ENCODE data around the gene ENPP6. TPM values are rescaled to one million over a fixed set of nuclear protein-coding genes. Genes with fewer than 3 reads are reported as not detected.
"Not testable (repeated sequence)": the region's sequence is repeated elsewhere in the genome, so short reads cannot be mapped to it uniquely, and the experiment has no call there.

The ENPP6 gene
- polyA plus RNA-seq, 1 donor, result 3.2 TPM

- H3K4me1 ChIP-seq (ENCODE audit: control insufficient read depth, insufficient read depth, low read length); H3K36me3 ChIP-seq (ENCODE audit: control insufficient read depth, insufficient read depth, low read length); H3K4me3 ChIP-seq (ENCODE audit: low read length); H3K27ac ChIP-seq (ENCODE audit: low read length); H3K9me3 ChIP-seq (ENCODE audit: control insufficient read depth, low read depth, low read length); DNase-seq; H3K27me3 ChIP-seq (ENCODE audit: control insufficient read depth, insufficient read depth, low read length): not testable (repeated sequence)
- WGBS (ENCODE audit: insufficient coverage, low lambda C conversion rate), result 92% methylated on average over 2 of the region's 33 CpGs
Measured at GRCh38 chr4:184207734-184208607, 9.7 kb downstream of the ENPP6 start.

GRCh38 chr4:184205243-184205642 lies 12.4 kb downstream of the ENPP6 start:
- no peak overlapping the region for H3K4me3 ChIP-seq (ENCODE audit: low read length)
- no peak overlapping the region for H3K27ac ChIP-seq (ENCODE audit: low read length)
- H3K27me3 ChIP-seq (ENCODE audit: control insufficient read depth, insufficient read depth, low read length), result no peaks in the 10 kb centered on the region
- no peaks in the 10 kb centered on the region for H3K36me3 ChIP-seq (ENCODE audit: control insufficient read depth, insufficient read depth, low read length)
- no peaks in the 10 kb centered on the region for H3K4me1 ChIP-seq (ENCODE audit: control insufficient read depth, insufficient read depth, low read length)
- WGBS (ENCODE audit: insufficient coverage, low lambda C conversion rate), result 100% methylated on average over 5 of the region's 14 CpGs
- H3K9me3 ChIP-seq (ENCODE audit: control insufficient read depth, low read depth, low read length), result no peaks in the 10 kb centered on the region
- no peak for DNase-seq

GRCh38 chr4:184203300-184203699 lies 14.4 kb downstream of the ENPP6 start:
- Histone ChIP-seq H3K36me3 (ENCODE audit: control insufficient read depth, insufficient read depth, low read length) (no peaks in the 10 kb centered on the region), H3K4me3 (ENCODE audit: low read length) (no peak overlapping the region), H3K27me3 (ENCODE audit: control insufficient read depth, insufficient read depth, low read length) (no peaks in the 10 kb centered on the region), H3K9me3 (ENCODE audit: control insufficient read depth, low read depth, low read length) (no peaks in the 10 kb centered on the region), H3K4me1 (ENCODE audit: control insufficient read depth, insufficient read depth, low read length) (no peaks in the 10 kb centered on the region), H3K27ac (ENCODE audit: low read length) (no peak overlapping the region)
- WGBS (ENCODE audit: insufficient coverage, low lambda C conversion rate), result 100% methylated on average over 1 of the region's 6 CpGs
- DNase-seq, result no peak

GRCh38 chr4:184201179-184201578 lies 16.5 kb downstream of the ENPP6 start:
- no peak for DNase-seq
- H3K4me3 ChIP-seq (ENCODE audit: low read length), result no peak overlapping the region
- no peaks in the 10 kb centered on the region for H3K27me3 ChIP-seq (ENCODE audit: control insufficient read depth, insufficient read depth, low read length)
- H3K36me3 ChIP-seq (ENCODE audit: control insufficient read depth, insufficient read depth, low read length), result no peaks in the 10 kb centered on the region
- H3K4me1 ChIP-seq (ENCODE audit: control insufficient read depth, insufficient read depth, low read length), result no peaks in the 10 kb centered on the region
- WGBS (ENCODE audit: insufficient coverage, low lambda C conversion rate), result 50% methylated on average over 2 of the region's 7 CpGs
- H3K27ac ChIP-seq (ENCODE audit: low read length), result no peak overlapping the region
- H3K9me3 ChIP-seq (ENCODE audit: control insufficient read depth, low read depth, low read length), result no peaks in the 10 kb centered on the region

DNA sequence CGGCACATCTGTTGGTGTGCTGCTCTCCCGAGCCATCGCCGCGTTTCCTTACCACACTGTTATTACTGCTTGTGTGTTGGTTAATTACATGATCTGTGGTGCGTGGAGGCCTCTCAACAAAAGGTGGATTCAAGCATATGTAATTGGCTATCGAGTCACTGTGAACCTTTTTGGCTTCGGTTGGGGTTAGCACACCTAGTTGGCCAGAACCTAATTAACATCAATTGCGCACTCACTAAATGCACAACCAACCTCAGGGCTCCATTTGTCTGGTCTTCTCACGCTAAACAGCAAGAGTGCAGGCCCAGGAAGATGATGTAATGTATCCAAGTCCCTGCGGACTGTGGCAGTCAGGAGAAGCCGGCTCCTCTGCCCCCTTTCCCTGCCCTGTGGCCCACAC lies 17.4 kb downstream of the ENPP6 start:
- DNase-seq, result no peak
- no peaks in the 10 kb centered on the region for H3K9me3 ChIP-seq (ENCODE audit: control insufficient read depth, low read depth, low read length)
- no peaks in the 10 kb centered on the region for H3K4me1 ChIP-seq (ENCODE audit: control insufficient read depth, insufficient read depth, low read length)
- no peak overlapping the region for H3K27ac ChIP-seq (ENCODE audit: low read length)
- H3K4me3 ChIP-seq (ENCODE audit: low read length), result no peak overlapping the region
- no peaks in the 10 kb centered on the region for H3K36me3 ChIP-seq (ENCODE audit: control insufficient read depth, insufficient read depth, low read length)
- no CpG with 5 or more reads among the region's 12 CpGs for WGBS (ENCODE audit: insufficient coverage, low lambda C conversion rate)
- H3K27me3 ChIP-seq (ENCODE audit: control insufficient read depth, insufficient read depth, low read length), result no peaks in the 10 kb centered on the region

- H3K27me3 ChIP-seq (ENCODE audit: control insufficient read depth, insufficient read depth, low read length), result no peaks in the 10 kb centered on the region
- no peaks in the 10 kb centered on the region for H3K4me1 ChIP-seq (ENCODE audit: control insufficient read depth, insufficient read depth, low read length)
- no peaks in the 10 kb centered on the region for H3K9me3 ChIP-seq (ENCODE audit: control insufficient read depth, low read depth, low read length)
- WGBS (ENCODE audit: insufficient coverage, low lambda C conversion rate), result no CpG with 5 or more reads among the region's 5 CpGs
- DNase-seq, result no peak
- H3K4me3 ChIP-seq (ENCODE audit: low read length), result no peak overlapping the region
- H3K27ac ChIP-seq (ENCODE audit: low read length), result no peak overlapping the region
- no peaks in the 10 kb centered on the region for H3K36me3 ChIP-seq (ENCODE audit: control insufficient read depth, insufficient read depth, low read length)
Measured at GRCh38 chr4:184199780-184200179, 17.9 kb downstream of the ENPP6 start.

GRCh38 chr4:184198190-184198589 lies 19.5 kb downstream of the ENPP6 start:
- Histone ChIP-seq H3K4me3 (ENCODE audit: low read length) (no peak overlapping the region), H3K27me3 (ENCODE audit: control insufficient read depth, insufficient read depth, low read length) (no peaks in the 10 kb centered on the region), H3K27ac (ENCODE audit: low read length) (no peak overlapping the region), H3K4me1 (ENCODE audit: control insufficient read depth, insufficient read depth, low read length) (no peaks in the 10 kb centered on the region), H3K9me3 (ENCODE audit: control insufficient read depth, low read depth, low read length) (no peaks in the 10 kb centered on the region), H3K36me3 (ENCODE audit: control insufficient read depth, insufficient read depth, low read length) (no peaks in the 10 kb centered on the region)
- DNase-seq, result no peak
- no CpG with 5 or more reads among the region's 5 CpGs for WGBS (ENCODE audit: insufficient coverage, low lambda C conversion rate)

DNA sequence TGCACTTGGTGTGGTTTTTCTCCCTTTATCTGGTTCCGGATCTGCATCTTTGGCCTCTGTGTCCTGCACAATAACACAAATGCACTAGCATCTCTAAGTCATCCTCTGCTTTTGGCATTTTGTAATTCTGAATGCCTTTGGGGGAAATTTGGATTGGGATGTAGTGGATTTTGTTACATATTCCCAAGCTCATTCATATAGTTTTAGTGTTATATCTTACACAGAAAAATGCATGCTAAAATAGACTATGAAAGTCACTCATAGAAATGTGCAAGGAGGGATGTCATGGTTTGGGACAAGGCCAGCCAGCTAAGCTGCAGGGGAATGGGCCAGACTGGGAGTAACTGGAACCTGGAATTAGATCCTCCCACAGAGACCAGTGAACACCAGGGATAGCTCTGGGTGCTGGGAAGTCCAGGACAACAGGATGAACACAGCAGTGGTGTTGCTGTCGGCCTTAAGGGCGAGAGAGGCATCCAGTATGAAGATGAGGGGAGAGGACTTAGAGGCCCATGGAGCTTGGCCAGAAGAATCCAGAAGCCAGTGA lies 20.1 kb downstream of the ENPP6 start:
- WGBS (ENCODE audit: insufficient coverage, low lambda C conversion rate), result no CpG with 5 or more reads among the region's 3 CpGs
- H3K4me3 ChIP-seq (ENCODE audit: low read length), result no peak overlapping the region
- H3K27ac ChIP-seq (ENCODE audit: low read length), result no peak overlapping the region
- no peaks in the 10 kb centered on the region for H3K4me1 ChIP-seq (ENCODE audit: control insufficient read depth, insufficient read depth, low read length)
- no peaks in the 10 kb centered on the region for H3K27me3 ChIP-seq (ENCODE audit: control insufficient read depth, insufficient read depth, low read length)
- no peaks in the 10 kb centered on the region for H3K9me3 ChIP-seq (ENCODE audit: control insufficient read depth, low read depth, low read length)
- no peaks in the 10 kb centered on the region for H3K36me3 ChIP-seq (ENCODE audit: control insufficient read depth, insufficient read depth, low read length)
- no peak for DNase-seq

- Histone ChIP-seq H3K27ac (ENCODE audit: low read length) (no peak overlapping the region), H3K4me3 (ENCODE audit: low read length) (no peak overlapping the region), H3K36me3 (ENCODE audit: control insufficient read depth, insufficient read depth, low read length) (no peaks in the 10 kb centered on the region), H3K9me3 (ENCODE audit: control insufficient read depth, low read depth, low read length) (no peaks in the 10 kb centered on the region), H3K27me3 (ENCODE audit: control insufficient read depth, insufficient read depth, low read length) (no peaks in the 10 kb centered on the region), H3K4me1 (ENCODE audit: control insufficient read depth, insufficient read depth, low read length) (no peaks in the 10 kb centered on the region)
- 20% methylated on average over 1 of the region's 5 CpGs for WGBS (ENCODE audit: insufficient coverage, low lambda C conversion rate)
- no peak for DNase-seq
Measured at GRCh38 chr4:184196730-184197385, 20.8 kb downstream of the ENPP6 start.

DNA sequence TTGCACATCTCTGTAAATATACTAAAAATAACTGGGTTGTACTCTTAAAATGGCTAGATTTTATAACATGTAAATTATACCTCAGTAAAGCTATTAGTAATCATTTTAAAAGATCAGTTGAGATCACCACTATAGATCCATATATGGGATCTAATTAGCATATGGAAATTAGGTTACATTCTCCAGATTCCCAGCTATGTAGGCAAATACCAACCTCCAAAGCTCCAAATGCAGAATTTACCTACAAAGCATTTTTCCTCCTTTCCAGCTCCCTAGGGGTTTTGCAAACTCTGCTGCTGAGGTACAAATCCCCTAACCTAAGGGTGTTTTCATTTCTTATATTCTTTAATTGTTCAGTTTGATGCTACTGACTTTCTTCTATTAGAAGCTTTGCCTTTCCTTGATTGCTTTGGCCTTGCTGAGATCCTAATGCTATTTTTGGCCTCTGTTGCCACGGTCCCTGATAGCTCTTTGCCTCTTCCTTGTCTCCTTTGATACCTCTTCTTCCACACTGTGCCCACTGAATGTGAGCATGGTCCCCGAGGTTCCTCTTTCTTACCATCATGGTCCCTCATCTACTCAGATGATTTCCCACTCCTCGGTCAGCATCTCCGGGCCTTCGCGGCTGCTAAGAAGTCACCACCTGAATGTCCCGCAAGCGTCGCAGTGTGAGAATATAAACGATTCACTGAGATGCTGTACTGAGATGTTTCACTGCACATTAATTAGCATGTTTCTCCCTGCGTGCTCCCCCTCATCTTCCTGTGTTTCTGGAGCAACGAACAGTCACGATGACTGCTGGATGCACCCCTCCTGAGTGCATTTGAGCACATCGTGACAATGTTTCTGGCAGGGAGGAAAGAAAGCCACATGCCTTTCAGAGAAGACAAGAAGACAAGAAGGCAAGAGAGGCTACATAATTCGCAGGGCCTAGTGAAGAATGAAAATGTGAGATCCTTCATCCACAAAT lies 23.8 kb downstream of the ENPP6 start:
- H3K27ac ChIP-seq (ENCODE audit: low read length), result no peak overlapping the region
- no peaks in the 10 kb centered on the region for H3K4me1 ChIP-seq (ENCODE audit: control insufficient read depth, insufficient read depth, low read length)
- no peaks in the 10 kb centered on the region for H3K36me3 ChIP-seq (ENCODE audit: control insufficient read depth, insufficient read depth, low read length)
- no peak overlapping the region for H3K4me3 ChIP-seq (ENCODE audit: low read length)
- no peaks in the 10 kb centered on the region for H3K9me3 ChIP-seq (ENCODE audit: control insufficient read depth, low read depth, low read length)
- 100% methylated on average over 3 of the region's 15 CpGs for WGBS (ENCODE audit: insufficient coverage, low lambda C conversion rate)
- H3K27me3 ChIP-seq (ENCODE audit: control insufficient read depth, insufficient read depth, low read length), result no peaks in the 10 kb centered on the region
- DNase-seq, result no peak

Measured in large intestine (tissue), 3 donors.